ENCODE data around the gene HOXA3.

GRCh38 chr7:27167916-27168264 is 15.5 kb upstream of the HOXA3 start:
- no peak for TF ChIP-seq KDM5A (IDR thresholded peaks at IDR 0.05)
- TF ChIP-seq CTCF (IDR thresholded peaks at IDR 0.05): no peak
- TF ChIP-seq REST (IDR thresholded peaks at IDR 0.05): no peak
- no peak for TF ChIP-seq CHD2 (IDR thresholded peaks at IDR 0.05; ENCODE audit: low read length, partially characterized antibody)
- no peak for TF ChIP-seq HOXA7 (CRISPR knock-in tag; IDR thresholded peaks at IDR 0.05)
- no peak for TF ChIP-seq GATA3 (IDR thresholded peaks at IDR 0.05; ENCODE audit: borderline replicate concordance)
- no peak for TF ChIP-seq MAX (IDR thresholded peaks at IDR 0.05)
- TF ChIP-seq EP300 (IDR thresholded peaks at IDR 0.05): no peak
- TF ChIP-seq POLR2A (IDR thresholded peaks at IDR 0.05; ENCODE audit: low read length): no peak
